ENCODE results near the gene ADAMTSL2. TPM values are rescaled to one million over a fixed set of nuclear protein-coding genes. Genes with fewer than 3 reads are reported as not detected.
"Not testable (repeated sequence)": the region's sequence is repeated elsewhere in the genome, so short reads cannot be mapped to it uniquely, and the experiment has no call there.

The ADAMTSL2 gene
- polyA plus RNA-seq, 6 donors from 2014 or later = not detected

DNA sequence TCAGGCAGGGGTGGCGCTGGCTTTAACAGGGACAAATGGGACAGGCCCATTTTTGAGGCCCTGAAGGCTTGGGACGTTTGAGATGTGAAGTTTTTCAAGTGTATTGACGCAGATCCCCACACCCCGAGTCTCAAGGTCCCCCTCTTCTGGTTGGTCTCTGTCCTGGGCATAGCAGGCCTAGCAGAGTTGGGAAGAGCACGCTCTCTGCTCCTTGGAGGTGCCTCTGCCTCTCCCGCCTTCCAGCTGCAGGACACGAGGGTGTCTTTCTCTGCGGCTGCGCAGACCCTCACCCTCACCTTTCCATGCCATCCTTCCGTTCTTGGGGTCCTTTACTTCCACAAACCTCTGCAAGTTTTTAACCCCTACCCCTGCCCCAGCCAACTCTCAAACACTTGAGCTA lies 18.6 kb downstream of the ADAMTSL2 start:
- H3K27me3 Mint-ChIP-seq = peaks cover 6 to 30% (median 7%) of the 10 kb centered on the region in 3 donors
- H3K27ac Mint-ChIP-seq = no peak overlapping the region
- no peaks in the 10 kb centered on the region for H3K9me3 Mint-ChIP-seq
- no peaks in the 10 kb centered on the region for H3K36me3 Mint-ChIP-seq
- DNase-seq = no peak
- H3K4me3 Mint-ChIP-seq = no peak overlapping the region
- peaks cover 3 to 19% (median 13%) of the 10 kb centered on the region in 3 donors for H3K4me1 Mint-ChIP-seq
- no peak for ATAC-seq (ENCODE audit: low read depth in 2 of 2)

DNA sequence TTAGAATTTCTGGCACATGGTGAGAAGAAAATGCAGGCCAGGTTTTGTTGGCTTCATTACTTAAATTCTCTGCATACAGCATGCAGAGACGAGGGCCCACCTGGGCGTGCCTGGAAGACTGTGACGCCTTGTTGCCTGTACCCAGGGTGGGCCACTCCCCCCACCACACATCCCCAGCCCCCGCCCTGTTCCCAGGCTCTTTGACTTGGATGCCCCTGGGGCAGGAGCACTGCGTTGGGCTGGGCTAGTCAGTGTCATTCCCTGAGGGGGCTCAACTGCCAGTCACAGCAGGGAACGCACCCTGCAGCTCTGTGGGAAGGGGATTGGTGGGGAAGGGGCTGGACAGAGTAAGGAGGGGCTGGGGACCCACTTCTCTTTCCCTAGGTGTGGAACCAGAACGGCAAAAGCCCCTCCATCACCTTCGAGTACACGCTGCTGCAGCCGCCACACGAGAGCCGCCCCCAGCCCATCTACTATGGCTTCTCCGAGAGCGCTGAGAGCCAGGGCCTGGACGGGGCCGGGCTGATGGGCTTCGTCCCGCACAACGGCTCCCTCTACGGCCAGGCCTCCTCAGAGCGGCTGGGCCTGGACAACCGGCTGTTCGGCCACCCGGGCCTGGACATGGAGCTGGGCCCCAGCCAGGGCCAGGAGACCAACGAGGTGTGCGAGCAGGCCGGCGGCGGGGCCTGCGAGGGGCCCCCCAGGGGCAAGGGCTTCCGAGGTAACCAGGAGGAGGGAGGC lies 19.6 kb downstream of the ADAMTSL2 start:
- Mint-ChIP-seq H3K36me3 (no peaks in the 10 kb centered on the region), H3K27me3 (peaks cover 12 to 34% (median 16%) of the 10 kb centered on the region in 3 donors), H3K27ac (no peak overlapping the region), H3K4me3 (no peak overlapping the region), H3K9me3 (no peaks in the 10 kb centered on the region), H3K4me1 (peaks cover 10 to 27% (median 20%) of the 10 kb centered on the region in 3 donors)
- no peak for DNase-seq
- ATAC-seq (ENCODE audit: low read depth in 2 of 2) = no peak

DNA sequence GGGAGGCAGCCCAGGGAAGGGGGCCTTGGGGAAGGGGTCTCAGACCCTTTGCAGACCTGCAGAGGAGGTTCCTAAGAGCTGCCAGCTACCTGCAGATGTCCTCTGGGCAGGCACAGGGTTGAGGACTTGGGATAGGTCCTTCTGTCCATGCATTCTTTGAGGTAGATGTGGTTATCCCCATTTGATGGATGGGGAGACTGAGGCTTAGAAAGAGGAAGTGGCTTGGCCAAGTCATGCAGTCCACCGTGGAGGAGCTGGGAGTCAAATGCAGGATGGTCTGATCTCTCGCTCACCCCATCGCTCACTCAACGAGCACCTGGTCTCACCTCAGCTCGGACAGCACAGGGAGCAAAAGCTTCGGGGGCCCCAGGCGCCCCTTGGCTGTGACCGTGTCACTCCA lies 20.2 kb downstream of the ADAMTSL2 start:
- no peak overlapping the region for H3K27ac Mint-ChIP-seq

DNA sequence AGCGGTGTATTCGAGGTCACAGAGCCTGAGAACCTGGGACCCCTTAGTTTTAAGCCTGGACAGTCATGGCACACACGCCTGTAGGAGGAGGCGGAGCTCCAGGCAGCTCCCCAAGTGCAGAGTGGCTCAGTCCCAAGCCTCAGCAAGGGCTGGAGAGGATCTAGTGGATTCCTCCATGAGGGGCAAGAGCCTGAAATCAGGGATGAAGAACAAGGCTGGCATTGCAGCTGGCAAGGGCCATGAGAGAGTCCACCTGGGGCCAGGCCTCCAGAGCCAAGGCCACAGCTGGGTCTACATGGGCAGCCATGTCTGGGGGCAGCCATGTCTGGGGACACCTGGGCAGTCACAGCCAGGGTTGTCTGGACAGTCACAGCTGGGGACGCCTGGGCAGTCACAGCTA lies 21.9 kb downstream of the ADAMTSL2 start:
- Mint-ChIP-seq H3K36me3 (no peaks in the 10 kb centered on the region), H3K27me3 (peaks cover 18 to 33% (median 20%) of the 10 kb centered on the region in 3 donors), H3K4me3 (no peak overlapping the region), H3K9me3 (no peaks in the 10 kb centered on the region), H3K27ac (no peak overlapping the region), H3K4me1 (peaks cover 10 to 27% (median 18%) of the 10 kb centered on the region in 3 donors)
- no peak for DNase-seq
- ATAC-seq (ENCODE audit: low read depth in 2 of 2) = no peak

More for the DNA sequence above, 20.2 kb downstream of the ADAMTSL2 start:
- ATAC-seq (ENCODE audit: low read depth in 2 of 2) (no peak), DNase-seq (no peak)
- Mint-ChIP-seq H3K27me3 (peaks cover 15 to 36% (median 17%) of the 10 kb centered on the region in 3 donors), H3K36me3 (no peaks in the 10 kb centered on the region), H3K9me3 (no peaks in the 10 kb centered on the region), H3K4me3 (no peak overlapping the region), H3K4me1 (peaks cover 10 to 27% (median 19%) of the 10 kb centered on the region in 3 donors)

DNA sequence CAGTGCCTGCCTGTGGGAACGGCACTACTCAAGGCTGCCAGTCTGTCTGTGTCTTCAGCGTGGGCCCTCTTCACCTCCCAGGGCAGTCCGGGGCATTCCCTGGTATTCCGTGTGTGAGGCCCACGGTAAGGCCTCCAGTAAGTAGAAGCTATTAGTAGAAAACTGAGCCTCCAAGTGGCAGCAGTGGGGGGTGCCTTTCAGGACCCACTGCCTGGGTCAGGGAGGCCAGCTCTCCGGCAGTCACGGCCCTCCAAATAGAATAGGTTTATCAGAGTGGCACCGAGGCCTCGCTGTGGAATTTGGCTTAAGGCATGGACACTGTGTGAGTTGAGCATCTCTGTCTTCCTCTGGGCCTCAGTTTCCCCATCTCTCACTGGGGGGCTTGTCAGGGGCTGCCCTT lies 23.1 kb downstream of the ADAMTSL2 start:
- H3K4me3 Mint-ChIP-seq = peak overlapping the region in 1 of 8 donors; percentile 19
- ATAC-seq (ENCODE audit: low read depth in 2 of 2) (no peak), DNase-seq (no peak)
- peaks cover 18 to 37% (median 20%) of the 10 kb centered on the region in 3 donors for H3K27me3 Mint-ChIP-seq
- H3K4me1 Mint-ChIP-seq = peaks cover 10 to 27% (median 18%) of the 10 kb centered on the region in 3 donors
- no peaks in the 10 kb centered on the region for H3K9me3 Mint-ChIP-seq
- H3K36me3 Mint-ChIP-seq = no peaks in the 10 kb centered on the region
- H3K27ac Mint-ChIP-seq = peak overlapping the region in 1 of 6 donors; percentile 28

DNA sequence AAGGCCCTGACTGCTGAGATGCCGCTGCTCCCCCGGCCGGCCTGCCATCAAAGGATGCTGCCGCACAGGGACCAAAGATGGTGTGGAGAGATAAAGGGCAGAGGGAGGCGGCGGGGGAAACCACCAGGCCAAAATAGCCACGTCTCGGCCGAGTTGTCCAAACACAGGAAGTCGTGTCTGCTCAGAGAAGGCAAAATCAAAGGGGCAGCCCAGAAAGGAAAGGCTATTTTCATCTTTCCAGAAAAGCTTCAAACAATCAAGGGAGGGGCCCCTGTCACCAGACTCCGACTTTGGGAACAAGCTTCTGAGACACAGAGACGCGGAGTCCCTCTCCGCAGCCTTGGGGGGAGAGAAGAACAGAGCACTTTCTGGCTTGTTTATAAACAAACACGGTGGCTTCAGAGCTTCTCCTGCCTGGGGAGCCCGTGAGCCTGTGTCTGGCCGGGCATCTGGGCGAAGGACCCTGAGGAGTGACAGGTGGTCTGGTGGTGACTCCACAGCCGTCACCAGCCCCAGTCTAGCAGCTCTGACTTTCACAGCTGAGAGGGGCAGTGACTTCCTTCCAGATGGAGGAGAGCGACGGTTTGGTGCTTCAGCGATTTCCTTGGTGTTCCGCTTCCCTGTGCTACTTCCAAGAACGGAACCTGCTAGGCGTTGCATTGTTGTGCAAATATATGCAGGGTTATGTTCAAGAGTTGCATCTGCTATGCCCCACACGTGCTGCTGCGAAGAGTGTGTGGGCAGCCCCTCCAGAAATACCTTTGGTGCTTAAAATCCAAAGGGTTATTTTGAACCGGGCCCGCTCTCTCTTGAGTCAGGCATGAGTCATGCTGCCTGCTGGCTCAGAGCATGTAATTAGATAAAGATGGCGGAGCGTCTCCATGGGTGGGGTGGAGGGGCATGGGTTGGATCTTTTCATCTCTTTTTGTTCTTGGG lies 24.0 kb downstream of the ADAMTSL2 start:
- peaks cover 18 to 37% (median 20%) of the 10 kb centered on the region in 3 donors for H3K27me3 Mint-ChIP-seq
- peak; percentile 41 to 52 for ATAC-seq (ENCODE audit: low read depth in 2 of 2)
- peak overlapping the region in 7 of 8 donors; percentile 33 to 84 (median 54) for H3K4me3 Mint-ChIP-seq
- H3K4me1 Mint-ChIP-seq = peaks cover 13 to 27% (median 23%) of the 10 kb centered on the region in 3 donors
- no peaks in the 10 kb centered on the region for H3K9me3 Mint-ChIP-seq
- peak overlapping the region in 3 of 6 donors; percentile 28 to 69 (median 38) for H3K27ac Mint-ChIP-seq
- H3K36me3 Mint-ChIP-seq = no peaks in the 10 kb centered on the region
- no peak for DNase-seq

DNA sequence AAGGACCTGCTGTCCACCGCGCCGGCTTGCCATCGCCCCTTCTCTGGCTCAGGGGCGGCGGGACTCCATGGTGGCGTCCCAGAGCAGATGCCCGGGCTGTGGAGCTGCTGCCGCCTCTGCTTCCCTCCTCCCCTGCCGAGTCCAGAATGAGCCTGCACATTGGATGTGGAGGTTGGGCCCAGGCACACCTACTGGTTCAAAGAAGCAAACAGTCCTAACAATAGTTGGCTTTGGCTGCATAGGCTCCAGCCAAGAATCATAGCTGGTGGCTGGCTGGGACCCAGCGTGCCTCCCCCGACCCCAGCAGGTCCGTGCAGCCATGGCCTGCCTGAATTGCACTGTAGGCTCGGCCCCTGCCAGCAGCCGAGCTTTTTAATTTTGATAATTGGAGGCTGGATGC lies 25.8 kb downstream of the ADAMTSL2 start:
- no peak overlapping the region for H3K27ac Mint-ChIP-seq
- H3K9me3 Mint-ChIP-seq = no peaks in the 10 kb centered on the region
- H3K4me1 Mint-ChIP-seq = peaks cover 14 to 27% (median 25%) of the 10 kb centered on the region in 3 donors
- no peak overlapping the region for H3K4me3 Mint-ChIP-seq
- DNase-seq (no peak), ATAC-seq (ENCODE audit: low read depth in 2 of 2) (no peak)
- H3K27me3 Mint-ChIP-seq = peaks cover 18 to 37% (median 20%) of the 10 kb centered on the region in 3 donors
- H3K36me3 Mint-ChIP-seq = no peaks in the 10 kb centered on the region

DNA sequence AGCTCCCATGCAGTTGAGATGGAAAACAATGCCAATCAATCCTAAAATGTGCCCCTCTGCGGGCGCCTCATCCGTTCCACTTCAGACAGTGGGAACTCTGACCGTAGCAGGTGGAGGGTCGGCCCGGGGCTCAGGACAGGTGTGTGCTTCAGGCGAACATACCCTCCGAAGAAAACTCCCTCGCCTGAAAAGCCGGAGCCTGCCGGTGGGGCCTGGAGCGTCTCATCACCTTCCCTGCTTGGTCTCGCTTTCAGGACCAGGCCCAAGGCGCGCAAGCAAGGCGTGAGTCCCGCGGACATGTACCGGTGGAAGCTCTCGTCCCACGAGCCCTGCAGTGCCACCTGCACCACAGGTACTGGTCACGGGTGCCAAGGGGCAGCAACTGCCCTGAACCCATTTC lies 26.4 kb downstream of the ADAMTSL2 start:
- H3K9me3 Mint-ChIP-seq = no peaks in the 10 kb centered on the region
- no peak overlapping the region for H3K4me3 Mint-ChIP-seq
- no peak for DNase-seq
- H3K27ac Mint-ChIP-seq = no peak overlapping the region
- H3K36me3 Mint-ChIP-seq = no peaks in the 10 kb centered on the region
- H3K27me3 Mint-ChIP-seq = peaks cover 18 to 33% (median 20%) of the 10 kb centered on the region in 3 donors
- H3K4me1 Mint-ChIP-seq = peaks cover 14 to 25% (median 25%) of the 10 kb centered on the region in 3 donors
- ATAC-seq (ENCODE audit: low read depth in 2 of 2) = no peak

DNA sequence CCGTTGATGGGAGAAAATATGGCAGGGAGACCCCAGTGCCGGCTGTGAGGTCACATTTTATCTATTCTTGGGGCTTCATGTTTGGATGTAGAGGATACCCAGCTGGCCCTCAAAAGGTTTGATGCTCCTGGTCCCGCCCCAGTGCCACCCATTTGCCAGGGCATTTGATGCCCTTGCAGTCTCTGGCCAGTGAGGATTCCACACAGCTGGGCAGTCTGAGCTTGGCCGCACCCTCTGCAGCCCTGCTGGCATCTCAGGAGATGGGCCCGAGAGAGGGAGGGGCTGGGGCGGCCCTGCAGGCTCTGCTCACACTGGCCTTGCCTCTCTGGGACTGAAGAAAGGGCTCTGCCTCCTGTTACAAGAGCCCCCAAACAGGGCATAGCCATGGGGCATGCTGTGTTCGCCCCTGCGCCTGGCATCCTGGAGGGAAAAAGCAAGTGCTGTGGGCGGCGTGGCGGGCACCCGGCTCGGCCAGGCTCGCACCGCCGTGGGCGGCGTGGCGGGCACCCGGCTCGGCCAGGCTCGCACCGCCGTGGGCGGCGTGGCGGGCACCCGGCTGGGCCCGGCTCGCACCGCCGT lies 27.6 kb downstream of the ADAMTSL2 start:
- Mint-ChIP-seq H3K4me1 (peaks cover 14 to 25% (median 19%) of the 10 kb centered on the region in 3 donors), H3K27ac (peak overlapping the region in 1 of 6 donors; percentile 46), H3K9me3 (no peaks in the 10 kb centered on the region), H3K27me3 (peaks cover 16 to 27% (median 18%) of the 10 kb centered on the region in 3 donors), H3K4me3 (no peak overlapping the region), H3K36me3 (no peaks in the 10 kb centered on the region)
- DNase-seq (no peak), ATAC-seq (ENCODE audit: low read depth in 2 of 2) (no peak)

DNA sequence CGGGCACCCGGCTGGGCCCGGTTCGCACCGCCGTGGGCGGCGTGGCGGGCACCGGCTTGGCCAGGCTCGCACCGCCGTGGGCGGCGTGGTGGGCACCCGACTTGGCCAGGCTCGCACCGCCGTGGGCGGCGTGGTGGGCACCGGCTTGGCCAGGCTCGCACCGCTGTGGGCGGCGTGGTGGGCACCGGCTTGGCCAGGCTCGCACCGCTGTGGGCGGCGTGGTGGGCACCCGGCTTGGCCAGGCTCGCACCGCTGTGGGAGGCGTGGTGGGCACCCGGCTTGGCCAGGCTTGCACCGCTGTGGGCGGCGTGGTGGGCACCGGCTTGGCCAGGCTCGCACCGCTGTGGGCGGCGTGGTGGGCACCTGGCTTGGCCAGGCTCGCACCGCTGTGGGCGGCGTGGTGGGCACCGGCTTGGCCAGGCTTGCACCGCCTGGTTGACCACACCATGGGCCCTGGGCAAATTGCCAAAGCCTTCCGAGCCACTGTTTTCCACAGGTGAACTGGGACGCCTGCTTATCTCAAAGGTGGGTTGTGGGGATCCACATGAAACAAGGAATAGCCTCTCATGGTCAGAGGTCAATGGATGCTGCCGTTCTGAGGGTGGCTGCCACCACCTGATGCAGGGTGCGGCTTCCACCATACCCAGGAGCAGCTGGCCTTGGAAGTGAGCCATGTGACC lies 28.2 kb downstream of the ADAMTSL2 start:
- DNase-seq (no peak), ATAC-seq (ENCODE audit: low read depth in 2 of 2) (no peak)
- H3K4me3 Mint-ChIP-seq = no peak overlapping the region
- peak overlapping the region in 1 of 6 donors; percentile 55 for H3K27ac Mint-ChIP-seq
- H3K9me3 Mint-ChIP-seq = no peaks in the 10 kb centered on the region
- peaks cover 12 to 21% (median 14%) of the 10 kb centered on the region in 3 donors for H3K4me1 Mint-ChIP-seq
- H3K27me3 Mint-ChIP-seq = peaks cover 16 to 27% (median 19%) of the 10 kb centered on the region in 3 donors
- no peaks in the 10 kb centered on the region for H3K36me3 Mint-ChIP-seq

DNA sequence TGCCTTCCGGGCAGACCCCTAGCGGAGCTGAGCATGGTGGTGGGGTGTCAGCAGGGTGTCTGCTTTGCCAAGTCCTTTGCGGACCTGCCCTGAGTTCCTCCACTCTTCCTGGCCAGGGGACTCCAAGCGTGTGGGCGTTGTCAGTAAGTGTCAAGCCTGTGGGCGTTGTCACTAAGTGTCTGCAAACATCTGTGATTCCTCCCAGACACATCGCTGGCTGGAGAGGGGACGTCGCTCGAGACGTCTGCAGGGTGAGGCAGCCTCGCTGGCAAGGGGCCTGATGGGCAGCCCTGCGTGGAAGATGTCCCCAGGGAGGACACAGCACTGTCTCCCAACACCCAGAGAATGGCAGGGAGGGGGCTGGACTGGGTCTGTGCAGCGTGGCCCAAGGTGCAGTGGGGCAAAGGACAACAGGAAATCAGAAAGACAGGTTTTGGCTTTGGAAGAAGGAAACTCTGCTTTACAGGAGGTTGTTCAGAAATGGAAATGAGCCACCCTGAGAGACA lies 28.8 kb downstream of the ADAMTSL2 start:
- ATAC-seq (ENCODE audit: low read depth in 2 of 2) (no peak), DNase-seq (no peak)
- H3K27me3 Mint-ChIP-seq = peaks cover 12 to 26% (median 18%) of the 10 kb centered on the region in 3 donors
- H3K9me3 Mint-ChIP-seq = no peaks in the 10 kb centered on the region
- peaks cover 6 to 15% (median 9%) of the 10 kb centered on the region in 3 donors for H3K4me1 Mint-ChIP-seq
- no peaks in the 10 kb centered on the region for H3K36me3 Mint-ChIP-seq
- no peak overlapping the region for H3K4me3 Mint-ChIP-seq
- peak overlapping the region in 3 of 6 donors; percentile 55 to 83 (median 60) for H3K27ac Mint-ChIP-seq

DNA sequence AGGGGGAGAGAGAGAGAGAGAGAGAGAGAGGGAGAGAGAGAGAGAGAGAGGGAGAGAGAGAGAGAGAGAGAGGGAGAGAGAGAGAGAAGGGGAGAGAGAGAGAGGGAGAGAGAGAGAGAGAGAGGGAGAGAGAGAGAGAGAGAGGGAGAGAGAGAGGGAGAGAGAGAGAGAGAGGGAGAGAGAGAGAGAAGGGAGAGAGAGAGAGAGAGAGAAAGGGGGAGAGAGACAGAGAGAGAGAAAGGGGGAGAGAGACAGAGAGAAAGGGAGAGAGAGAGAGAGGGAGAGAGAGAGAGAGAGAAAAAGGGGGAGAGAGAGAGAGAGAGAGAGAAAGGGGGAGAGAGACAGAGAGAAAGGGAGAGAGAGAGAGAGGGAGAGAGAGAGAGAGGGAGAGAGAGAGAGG lies 29.3 kb downstream of the ADAMTSL2 start:
- not testable (repeated sequence) for H3K36me3 Mint-ChIP-seq; ATAC-seq (ENCODE audit: low read depth in 2 of 2); H3K9me3 Mint-ChIP-seq; DNase-seq; H3K4me3 Mint-ChIP-seq
- Mint-ChIP-seq H3K27ac (peak overlapping the region in 3 of 6 donors; percentile 55 to 83 (median 60)), H3K27me3 (peaks cover 8 to 23% (median 21%) of the 10 kb centered on the region in 3 donors), H3K4me1 (peaks cover 1 to 10% (median 6%) of the 10 kb centered on the region in 3 donors)

Measured in naive B cell (primary cell).